Endothelial cell of umbilical vein (primary cell): Measurements from ENCODE around the gene CTDP1. TPM values are rescaled to one million over a fixed set of nuclear protein-coding genes. Genes with fewer than 3 reads are reported as not detected.

Source experiments
- BruUV-seq: library from RNA; stranded (reverse); fragments of 400-500 nt; replicated peaks from 2 replicates; lab custom pipeline; 2021; lab: Mats Ljungman, UMichigan
- CTCF ChIA-PET: fragments of 300-600, 350-600 bp; sonication (Branson Sonifier 250); formaldehyde crosslinking; loops from one replicate; lab custom pipeline; 2021; ENCODE audit warnings: antibody characterized with exemption, inconsistent platforms; lab: Charles Lee
- POLR2A ChIA-PET: fragments of 300-600, 350-600 bp; sonication (Branson Sonifier 250); formaldehyde crosslinking; loops from one replicate; lab custom pipeline; 2021; ENCODE audit warnings: antibody characterized with exemption, inconsistent platforms; lab: Charles Lee
- DNase-seq: peaks from one replicate; pipeline ENCODE4 v3.0.0-alpha.2; 2011; ENCODE audit warnings: low read depth, low spot score
- FAIRE-seq: peaks from 2 replicates; lab custom pipeline; 2011; peaks lifted over from hg19 to GRCh38; lab: Jason Lieb, UNC
- H2AFZ ChIP-seq: 2 replicates; pipeline ENCODE4 v1.6.0; 2012; ENCODE audit warnings: low read depth, low read length, control low read depth, inconsistent platforms
- H3K27ac ChIP-seq: 2 replicates; pipeline ENCODE4 v1.5.1; 2011; ENCODE audit warnings: low read depth, mild to moderate bottlenecking, control low read depth, low read length, moderate library complexity; ENCODE audit not compliant: insufficient read depth
- H3K27me3 ChIP-seq, 2 experiments: 2 replicates each; pipeline versions ENCODE4 v1.6.0 to v1.6.1; 2011; ENCODE audit warnings: low read length in 2 of 2, mixed read lengths in 1 of 2; ENCODE audit not compliant: control insufficient read depth in 2 of 2, insufficient read depth in 2 of 2
- H3K36me3 ChIP-seq, 2 experiments: 2 replicates in 1 of 2; 3 replicates in 1 of 2; pipeline ENCODE4 v1.5.1; 2011; ENCODE audit warnings: low read length in 2 of 2, mild to moderate bottlenecking in 1 of 2, moderate library complexity in 1 of 2; ENCODE audit not compliant: control insufficient read depth in 2 of 2, insufficient read depth in 2 of 2; ENCODE audit errors: extremely low read depth in 1 of 2
- H3K4me1 ChIP-seq: 3 replicates; pipeline ENCODE4 v1.5.1; 2011; ENCODE audit warnings: mild to moderate bottlenecking, low read length; ENCODE audit not compliant: control insufficient read depth, insufficient read depth; ENCODE audit errors: extremely low read depth
- H3K4me2 ChIP-seq: 2 replicates; pipeline ENCODE4 v1.6.1; 2011; ENCODE audit warnings: low read length, control low read depth, mixed read lengths; ENCODE audit not compliant: insufficient read depth
- H3K4me3 ChIP-seq, 3 experiments: fragments of 200-600 bp in 1 of 3; sonication (generic), shearing (Covaris generic) in 1 of 3; replicated peaks in 1 of 3; 2 replicates each; pipeline ENCODE4 v1.5.1; 2011 to 2016; ENCODE audit warnings: control low read depth in 3 of 3, low read length in 3 of 3, mild to moderate bottlenecking in 2 of 3, inconsistent platforms in 1 of 3, low read depth in 1 of 3, moderate library complexity in 1 of 3; ENCODE audit not compliant: insufficient read depth in 1 of 3
- H3K79me2 ChIP-seq: 2 replicates; pipeline ENCODE4 v1.6.0; 2012; ENCODE audit warnings: low read length, inconsistent platforms; ENCODE audit not compliant: control insufficient read depth, insufficient read depth
- H3K9ac ChIP-seq: replicated peaks from 2 replicates; pipeline ENCODE3; 2011; ENCODE audit warnings: low read length, control low read depth; ENCODE audit not compliant: insufficient read depth; ENCODE audit errors: extremely low read depth
- H3K9me1 ChIP-seq: replicated peaks from 3 replicates; pipeline ENCODE4 v1.6.0; 2011; ENCODE audit warnings: mild to moderate bottlenecking, low read length; ENCODE audit not compliant: control insufficient read depth, insufficient read depth; ENCODE audit errors: extremely low read depth
- H3K9me3 ChIP-seq: replicated peaks from 2 replicates; pipeline ENCODE4 v1.5.1; 2012; ENCODE audit warnings: low read length, inconsistent platforms; ENCODE audit not compliant: control insufficient read depth, insufficient read depth
- H4K20me1 ChIP-seq: replicated peaks from 2 replicates; pipeline ENCODE3; 2011; ENCODE audit warnings: mild to moderate bottlenecking, low read length; ENCODE audit not compliant: control insufficient read depth, insufficient read depth; ENCODE audit errors: extremely low read depth
- CTCF ChIP-seq, 2 donors: IDR thresholded peaks; 1 replicate in 1 of 2; 2 replicates in 1 of 2; pipeline ENCODE4 v1.5.1; 2011; ENCODE audit warnings: low read length in 2 of 2, mild to moderate bottlenecking in 2 of 2, moderate library complexity in 2 of 2, control low read depth in 1 of 2, inconsistent platforms in 1 of 2, low read depth in 1 of 2; ENCODE audit not compliant: insufficient read depth in 1 of 2; ENCODE audit errors: extremely low read depth in 1 of 2
- EZH2 ChIP-seq: IDR thresholded peaks from 2 replicates; pipeline ENCODE4 v1.6.1; 2012; ENCODE audit warnings: borderline replicate concordance, low read depth, mild to moderate bottlenecking, moderate library complexity, low read length, inconsistent platforms; ENCODE audit not compliant: severe bottlenecking
- FOS ChIP-seq: IDR thresholded peaks from 2 replicates; pipeline ENCODE4 v1.6.1; 2011; ENCODE audit warnings: mild to moderate bottlenecking, low read length, moderate library complexity, borderline replicate concordance; ENCODE audit not compliant: insufficient read depth
- GATA2 ChIP-seq: IDR thresholded peaks from 2 replicates; pipeline ENCODE4 v1.7.0; 2011; ENCODE audit warnings: low read depth, mild to moderate bottlenecking, moderate library complexity, mixed read lengths, low read length; ENCODE audit not compliant: insufficient read length, insufficient read depth
- JUN ChIP-seq: IDR thresholded peaks from 2 replicates; pipeline ENCODE4 v1.6.1; 2011; ENCODE audit warnings: borderline replicate concordance, low read depth; ENCODE audit not compliant: insufficient read length, insufficient read depth
- MYC ChIP-seq: IDR thresholded peaks from one replicate; pipeline ENCODE4 v1.6.1; 2011; ENCODE audit warnings: mild to moderate bottlenecking, low read depth, low read length
- POLR2A ChIP-seq: IDR thresholded peaks from 2 replicates; pipeline ENCODE4 v1.6.1; 2012; ENCODE audit warnings: low read depth, mild to moderate bottlenecking, control low read depth, low read length
- POLR2AphosphoS5 ChIP-seq: IDR thresholded peaks from 2 replicates; pipeline ENCODE4 v1.6.1; 2012; ENCODE audit warnings: low read depth, mild to moderate bottlenecking, control low read depth, low read length, moderate library complexity; ENCODE audit not compliant: insufficient read depth
- dilution Hi-C: fragments of 300-500 bp; cut with MboI; formaldehyde crosslinking; loops from one replicate; pipeline ENCODE4 v1.15.0; 2019; ENCODE audit warnings: low sequenced_read_pairs; ENCODE audit not compliant: extremely low pct_ligation_motif_present
- intact Hi-C: fragments of 100-400 bp; cut with micrococcal nuclease; formaldehyde crosslinking; loops from one replicate; pipeline ENCODE4 v1.10.0; 2022
- polyA plus RNA-seq, 4 experiments: library from polyadenylated mRNA; depleted of rRNA in 3 of 4; stranded (reverse) in 3 of 4; unstranded in 1 of 4; fragments of >200 nt; gene quantifications; 2 replicates each; pipeline versions ENCODE4 v1.2.1 to v1.2.3, GENCODE V29; 2011 to 2012; ENCODE audit warnings: missing spikeins in 1 of 4
- total RNA-seq: library from RNA; stranded (reverse); gene quantifications from 2 replicates; pipeline ENCODE4 v1.2.3, GENCODE V29; 2021
- TF ChIP-seq, protein P1 (sequence below): IDR thresholded peaks from 2 replicates; pipeline ENCODE4 v1.6.1; 2011; ENCODE audit not compliant: insufficient read depth, insufficient read length

The CTDP1 gene
- total and polyA plus RNA-seq, 2 donors (not counting 3 experiments of a cell fraction or from before 2014, with no cell fraction given), result 15.3 to 27.6 TPM

DNA sequence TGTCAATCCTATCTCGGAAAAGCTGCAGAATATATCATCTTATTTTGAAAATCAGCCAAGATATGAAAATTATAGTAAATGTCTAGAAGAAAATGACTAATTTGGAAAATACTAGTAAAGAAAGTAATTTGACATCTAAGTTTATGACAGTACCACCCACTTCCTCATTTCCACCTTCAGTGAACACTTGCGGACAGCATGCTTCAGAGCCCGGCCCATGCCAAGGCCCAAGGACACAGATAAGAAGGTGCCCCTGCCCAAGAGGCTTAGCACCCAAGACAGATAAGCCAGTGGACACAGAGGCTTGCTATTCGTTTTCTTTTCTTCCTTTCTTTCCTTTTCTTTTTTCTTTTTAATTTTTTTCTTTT is 113.4 kb downstream of the CTDP1 start:
- no peak overlapping the region for H3K4me2 ChIP-seq
- H3K4me1 ChIP-seq, result peaks cover 2% of the 10 kb centered on the region
- TF ChIP-seq, protein P1, sequence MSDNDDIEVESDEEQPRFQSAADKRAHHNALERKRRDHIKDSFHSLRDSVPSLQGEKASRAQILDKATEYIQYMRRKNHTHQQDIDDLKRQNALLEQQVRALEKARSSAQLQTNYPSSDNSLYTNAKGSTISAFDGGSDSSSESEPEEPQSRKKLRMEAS, result no peak
- TF ChIP-seq FOS, result no peak
- TF ChIP-seq JUN, result no peak
- no peak for TF ChIP-seq POLR2A
- TF ChIP-seq CTCF (IDR thresholded peaks at IDR 0.05; ENCODE audit: extremely low read depth in 1 of 2, insufficient read depth in 1 of 2, low read depth in 1 of 2, low read length in 2 of 2), result no peak
- H3K9me1 ChIP-seq, result no peaks in the 10 kb centered on the region
- ChIA-PET POLR2A (no interaction called here), CTCF (no interaction called here)
- FAIRE-seq, result no peak
- no peak for DNase-seq
- no peaks in the 10 kb centered on the region for H4K20me1 ChIP-seq
- H3K36me3 ChIP-seq, result no peaks in the 10 kb centered on the region
- BruUV-seq, result no TSS peak
- no peaks in the 10 kb centered on the region for H3K79me2 ChIP-seq
- H2AFZ ChIP-seq, result no peak overlapping the region
- no peak overlapping the region for H3K4me3 ChIP-seq
- H3K9ac ChIP-seq, result no peak overlapping the region
- dilution Hi-C loops (no loop called here), intact Hi-C loops (loop anchor here (10.0 kb wide), 1 partner anchor 162 kb away; the partner anchor contains the start of gene SLC66A2)
- H3K9me3 ChIP-seq, result no peaks in the 10 kb centered on the region
- H3K27ac ChIP-seq, result no peak overlapping the region
- H3K27me3 ChIP-seq, result peaks cover 19 to 20% of the 10 kb centered on the region in 2 experiments

DNA sequence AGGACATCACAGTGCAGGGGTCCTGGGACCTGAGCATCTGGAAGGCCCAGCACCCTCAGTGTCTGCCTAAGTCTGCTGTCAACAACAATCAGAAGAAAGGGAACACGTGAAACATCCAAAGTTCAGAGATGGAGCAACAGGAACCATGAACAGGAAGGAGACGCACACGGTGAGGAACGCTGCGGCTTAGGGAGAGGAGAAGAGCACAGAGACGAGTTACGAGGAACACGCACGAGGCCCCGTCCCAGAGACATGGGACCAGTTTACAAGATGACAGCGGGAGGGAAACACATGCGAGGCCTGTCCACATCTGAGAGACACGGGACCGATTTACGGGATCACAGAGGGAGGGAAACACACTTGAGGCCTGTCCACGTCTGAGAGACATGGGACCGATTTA is 115.2 kb downstream of the CTDP1 start:
- Histone ChIP-seq H3K9me1 (no peaks in the 10 kb centered on the region), H3K4me1 (peaks cover 2% of the 10 kb centered on the region), H3K79me2 (no peaks in the 10 kb centered on the region), H3K27ac (no peak overlapping the region), H3K36me3 (no peaks in the 10 kb centered on the region), H3K9me3 (no peaks in the 10 kb centered on the region), H3K4me2 (no peak overlapping the region), H2AFZ (no peak overlapping the region), H3K9ac (no peak overlapping the region), H4K20me1 (no peaks in the 10 kb centered on the region), H3K27me3 (peaks cover 29% of the 10 kb centered on the region in 2 experiments), H3K4me3 (no peak overlapping the region)
- DNase-seq (no peak), FAIRE-seq (no peak)
- dilution Hi-C loops (no loop called here), intact Hi-C loops (loop anchor here (10.0 kb wide), 1 partner anchor 160 kb away; the partner anchor contains the start of gene SLC66A2)
- TF ChIP-seq FOS, result no peak
- TF ChIP-seq, protein P1, result no peak
- TF ChIP-seq JUN, result no peak
- no peak for TF ChIP-seq CTCF (IDR thresholded peaks at IDR 0.05; ENCODE audit: extremely low read depth in 1 of 2, insufficient read depth in 1 of 2, low read depth in 1 of 2, low read length in 2 of 2)
- TF ChIP-seq POLR2A, result no peak
- TF ChIP-seq GATA2, result no peak
- no peak for TF ChIP-seq MYC
- TF ChIP-seq POLR2AphosphoS5, result no peak
- no peak for TF ChIP-seq EZH2
- POLR2A ChIA-PET, result no interaction called here
- CTCF ChIA-PET, result no interaction called here
- BruUV-seq, result no TSS peak
